Fibroblast of pulmonary artery (primary cell): Measurements from ENCODE around the gene FRMD4A.

ENCODE experiments used
- DNase-seq: peaks from one replicate; pipeline ENCODE4 v3.0.0-alpha.2; 2010; ENCODE audit warnings: low read depth
- H3K4me3 ChIP-seq: replicated peaks from 2 replicates; pipeline ENCODE4 v1.5.1; 2011; ENCODE audit warnings: low read depth, mild to moderate bottlenecking, control low read depth, low read length, moderate library complexity
- CTCF ChIP-seq: IDR thresholded peaks from 2 replicates; pipeline ENCODE4 v1.5.1; 2011; ENCODE audit warnings: mild to moderate bottlenecking, control low read depth, low read length, inconsistent platforms; ENCODE audit errors: missing control alignments

The FRMD4A gene

DNA sequence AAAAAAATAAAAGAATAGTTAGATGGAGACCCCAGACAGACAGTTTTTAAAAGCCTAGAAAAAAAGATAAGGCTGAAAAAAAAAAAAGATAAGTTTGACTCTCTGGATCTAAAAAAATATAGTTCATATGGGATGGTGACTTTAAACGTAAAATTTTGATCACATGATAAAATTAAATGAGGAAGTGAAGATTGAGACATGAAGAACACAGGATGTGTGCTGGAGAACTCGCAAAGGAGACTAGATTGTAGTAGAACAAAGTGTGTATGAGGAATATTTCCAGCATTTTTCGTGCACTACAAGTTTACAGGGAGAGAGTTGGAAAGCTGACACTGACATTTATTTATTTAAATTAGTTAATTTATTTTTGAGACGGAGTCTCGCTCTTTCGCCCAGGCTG lies 457.5 kb downstream of the FRMD4A start:
- no peak overlapping the region for H3K4me3 ChIP-seq
- TF ChIP-seq CTCF: no peak
- no peak for DNase-seq

DNA sequence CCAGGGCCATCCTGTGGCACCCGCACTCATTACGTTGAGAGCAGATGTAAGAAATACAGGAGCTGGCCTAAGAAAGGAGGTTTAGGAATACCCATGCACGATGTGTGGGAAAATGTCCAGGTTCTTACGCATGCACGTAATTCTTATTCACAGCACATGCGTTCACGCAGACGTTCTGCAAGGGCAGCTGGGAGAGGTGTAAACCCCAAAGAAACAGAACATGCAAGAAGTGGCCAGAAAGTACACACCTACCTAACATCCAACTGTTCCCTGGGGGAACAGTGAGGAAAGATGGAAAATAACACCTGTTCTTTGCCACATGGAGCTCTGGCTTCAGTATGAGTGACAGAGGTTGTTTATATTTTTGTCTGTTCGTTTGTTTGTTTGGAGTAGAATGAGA lies 458.3 kb downstream of the FRMD4A start:
- no peak for TF ChIP-seq CTCF
- H3K4me3 ChIP-seq: no peak overlapping the region
- DNase-seq: no peak

GRCh38 chr10:13871776-13872175 lies 458.9 kb downstream of the FRMD4A start:
- TF ChIP-seq CTCF: no peak
- no peak for DNase-seq
- H3K4me3 ChIP-seq: no peak overlapping the region

- no peak for TF ChIP-seq CTCF
- no peak overlapping the region for H3K4me3 ChIP-seq
- DNase-seq: no peak
Measured at GRCh38 chr10:13871011-13871410, 459.7 kb downstream of the FRMD4A start.

DNA sequence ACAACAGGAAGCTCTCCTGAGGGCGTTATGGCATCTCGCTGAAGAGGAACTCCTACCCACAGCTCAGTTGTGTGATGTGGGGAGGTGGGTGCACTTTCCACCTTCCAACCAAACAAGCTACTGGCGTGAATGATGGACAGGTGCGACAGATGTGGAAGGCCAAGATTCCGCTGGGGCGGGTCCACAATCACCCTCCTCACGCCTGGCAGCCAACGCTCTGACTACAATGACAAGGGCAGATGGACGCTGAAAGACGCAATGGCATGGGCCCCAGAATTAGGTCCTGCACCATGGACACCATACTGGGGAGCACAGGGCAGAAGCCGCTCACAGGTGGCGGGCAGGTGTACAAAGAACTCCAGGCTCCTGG lies 461.4 kb downstream of the FRMD4A start:
- TF ChIP-seq CTCF: no peak
- no peak overlapping the region for H3K4me3 ChIP-seq
- no peak for DNase-seq

- TF ChIP-seq CTCF: no peak
- no peak overlapping the region for H3K4me3 ChIP-seq
- no peak for DNase-seq
Measured at GRCh38 chr10:13868528-13869294, 462.0 kb downstream of the FRMD4A start.

GRCh38 chr10:13867822-13868221 lies 462.9 kb downstream of the FRMD4A start:
- no peak overlapping the region for H3K4me3 ChIP-seq
- DNase-seq: no peak
- TF ChIP-seq CTCF: no peak
